Breast epithelium (tissue), 3 donors: ENCODE results near the gene ABCA13.

ENCODE experiments used
- POLR2AphosphoS5 ChIP-seq, 3 donors: sonication (generic); formaldehyde crosslinking; IDR thresholded peaks; one replicate each; pipeline ENCODE4 v1.6.1; 2017; ENCODE audit warnings: antibody characterized with exemption in 3 of 3
- TF ChIP-seq, protein P1 (sequence below), 3 donors: fragments of 450-650 bp; IDR thresholded peaks; one replicate each; pipeline ENCODE4 v1.5.1; 2016 to 2017; ENCODE audit warnings: antibody characterized with exemption in 3 of 3, mild to moderate bottlenecking in 3 of 3, moderate library complexity in 3 of 3

GRCh38 chr7:48658138-48658537 is 486.9 kb downstream of the ABCA13 start:
- TF ChIP-seq POLR2AphosphoS5 (IDR thresholded peaks at IDR 0.05): no peak
- TF ChIP-seq, protein P1, sequence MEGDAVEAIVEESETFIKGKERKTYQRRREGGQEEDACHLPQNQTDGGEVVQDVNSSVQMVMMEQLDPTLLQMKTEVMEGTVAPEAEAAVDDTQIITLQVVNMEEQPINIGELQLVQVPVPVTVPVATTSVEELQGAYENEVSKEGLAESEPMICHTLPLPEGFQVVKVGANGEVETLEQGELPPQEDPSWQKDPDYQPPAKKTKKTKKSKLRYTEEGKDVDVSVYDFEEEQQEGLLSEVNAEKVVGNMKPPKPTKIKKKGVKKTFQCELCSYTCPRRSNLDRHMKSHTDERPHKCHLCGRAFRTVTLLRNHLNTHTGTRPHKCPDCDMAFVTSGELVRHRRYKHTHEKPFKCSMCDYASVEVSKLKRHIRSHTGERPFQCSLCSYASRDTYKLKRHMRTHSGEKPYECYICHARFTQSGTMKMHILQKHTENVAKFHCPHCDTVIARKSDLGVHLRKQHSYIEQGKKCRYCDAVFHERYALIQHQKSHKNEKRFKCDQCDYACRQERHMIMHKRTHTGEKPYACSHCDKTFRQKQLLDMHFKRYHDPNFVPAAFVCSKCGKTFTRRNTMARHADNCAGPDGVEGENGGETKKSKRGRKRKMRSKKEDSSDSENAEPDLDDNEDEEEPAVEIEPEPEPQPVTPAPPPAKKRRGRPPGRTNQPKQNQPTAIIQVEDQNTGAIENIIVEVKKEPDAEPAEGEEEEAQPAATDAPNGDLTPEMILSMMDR (IDR thresholded peaks at IDR 0.05): no peak
